Transverse colon (tissue), 4 donors: ENCODE measurements around the gene SUPT4H1.

Source experiments
- CTCF ChIP-seq, 5 experiments: fragments of 200-600 bp in 3 of 5; fragments of 450-650 bp in 2 of 5; sonication (generic) in 3 of 5; IDR thresholded peaks; 1 replicate in 2 of 5; 2 replicates in 3 of 5; pipeline ENCODE4 v1.5.1; 2016 to 2017; ENCODE audit warnings: antibody characterized with exemption in 5 of 5, inconsistent platforms in 3 of 5, mild to moderate bottlenecking in 2 of 5, moderate library complexity in 1 of 5
- POLR2A ChIP-seq: fragments of 450-650 bp; IDR thresholded peaks from one replicate; pipeline ENCODE4 v1.6.1; 2016; ENCODE audit warnings: antibody characterized with exemption, mild to moderate bottlenecking, moderate library complexity
- POLR2AphosphoS5 ChIP-seq, 3 donors: sonication (generic); formaldehyde crosslinking; IDR thresholded peaks; one replicate each; pipeline ENCODE4 v1.6.1; 2016; ENCODE audit warnings: antibody characterized with exemption in 3 of 3

- TF ChIP-seq POLR2A (no peak), CTCF (IDR thresholded peaks at IDR 0.05) (no peak), POLR2AphosphoS5 (IDR thresholded peaks at IDR 0.05) (no peak)
Observed at GRCh38 chr17:58375811-58376210, 23.8 kb upstream of the SUPT4H1 start.
